ENCODE measurements around the gene JMJD6.

Gene JMJD6

GRCh38 chr17:76678330-76678729 is 48.1 kb downstream of the JMJD6 start:
- no peak for DNase-seq

GRCh38 chr17:76677406-76677805 is 49.0 kb downstream of the JMJD6 start:
- DNase-seq, result no peak

- no peak for DNase-seq
Measured at GRCh38 chr17:76676629-76677028, 49.8 kb downstream of the JMJD6 start.

GRCh38 chr17:76675648-76676047 is 50.8 kb downstream of the JMJD6 start:
- DNase-seq, result no peak

GRCh38 chr17:76674600-76674999 is 51.8 kb downstream of the JMJD6 start:
- no peak for DNase-seq

GRCh38 chr17:76673729-76674128 is 52.7 kb downstream of the JMJD6 start:
- DNase-seq, result no peak

GRCh38 chr17:76672892-76673291 is 53.5 kb downstream of the JMJD6 start:
- no peak for DNase-seq

- DNase-seq, result no peak
Measured at GRCh38 chr17:76672270-76672851, 54.0 kb downstream of the JMJD6 start.

GRCh38 chr17:76671912-76672262 is 54.5 kb downstream of the JMJD6 start:
- no peak for DNase-seq

- DNase-seq, result peak; percentile 99
Measured at GRCh38 chr17:76671123-76671911, 55.1 kb downstream of the JMJD6 start.

GRCh38 chr17:76670718-76671122 is 55.7 kb downstream of the JMJD6 start:
- no peak for DNase-seq

GRCh38 chr17:76670020-76670717 is 56.2 kb downstream of the JMJD6 start:
- DNase-seq, result no peak
